GM23338 (cell line): Measurements from ENCODE around the gene RNF220. TPM values are rescaled to one million over a fixed set of nuclear protein-coding genes. Genes with fewer than 3 reads are reported as not detected.

Experiments
- ATAC-seq: fragments of 200-7000 bp; cut with Tn5 transposase; 3 replicates; pipeline ENCODE4 v1.9.1; 2020
- DNase-seq: peaks from one replicate; pipeline ENCODE4 v3.0.0-alpha.2; 2015; ENCODE audit warnings: low spot score
- H2AFZ ChIP-seq: fragments of 200-600 bp; sonication (generic); 2 replicates; pipeline ENCODE4 v1.8.0; 2016; ENCODE audit warnings: antibody characterized with exemption, mild to moderate bottlenecking, moderate library complexity
- H3F3A ChIP-seq: fragments of 200-600 bp; sonication (generic); replicated peaks from 2 replicates; pipeline ENCODE4 v1.8.0; 2017; ENCODE audit warnings: antibody characterized with exemption, mixed run types, low read depth
- H3K27ac ChIP-seq: fragments of 200-600 bp; sonication (generic); 2 replicates; pipeline ENCODE4 v1.6.1; 2016; ENCODE audit warnings: low read depth
- H3K27me3 ChIP-seq: fragments of 200-600 bp; sonication (generic); 2 replicates; pipeline ENCODE4 v1.8.0; 2016; ENCODE audit warnings: mild to moderate bottlenecking, mixed run types, moderate library complexity; ENCODE audit not compliant: insufficient read depth
- H3K36me3 ChIP-seq: fragments of 200-600 bp; sonication (generic); 2 replicates; pipeline ENCODE4 v1.8.0; 2016; ENCODE audit warnings: mild to moderate bottlenecking; ENCODE audit not compliant: insufficient read depth
- H3K4me1 ChIP-seq: fragments of 200-600 bp; sonication (generic); 2 replicates; pipeline ENCODE4 v1.8.0; 2016; ENCODE audit warnings: mild to moderate bottlenecking, moderate library complexity; ENCODE audit not compliant: insufficient read depth
- H3K4me2 ChIP-seq: fragments of 200-600 bp; sonication (generic); 2 replicates; pipeline ENCODE4 v1.7.1; 2017; ENCODE audit warnings: mixed run types
- H3K4me3 ChIP-seq: fragments of 200-600 bp; sonication (generic); 2 replicates; pipeline ENCODE4 v1.6.1; 2016; ENCODE audit warnings: mixed run types
- H3K79me2 ChIP-seq: fragments of 200-600 bp; sonication (generic); replicated peaks from 2 replicates; pipeline ENCODE4 v1.8.0; 2017; ENCODE audit warnings: mild to moderate bottlenecking; ENCODE audit not compliant: insufficient read depth
- H3K9me2 ChIP-seq: fragments of 200-600 bp; sonication (generic); 2 replicates; pipeline ENCODE4 v1.8.0; 2017; ENCODE audit not compliant: insufficient read depth
- H4K20me1 ChIP-seq: fragments of 200-600 bp; sonication (generic); replicated peaks from 2 replicates; pipeline ENCODE4 v1.8.0; 2017; ENCODE audit warnings: mild to moderate bottlenecking; ENCODE audit not compliant: insufficient read depth
- H3K27ac Mint-ChIP-seq: 2 replicates; pipeline ENCODE4 v1.8.0; 2020; ENCODE audit warnings: inconsistent platforms, mild to moderate bottlenecking, moderate library complexity, mixed read lengths
- H3K27me3 Mint-ChIP-seq: 3 replicates; pipeline ENCODE4 v1.8.0; 2022; ENCODE audit warnings: low read depth, mild to moderate bottlenecking, moderate library complexity, mixed read lengths, inconsistent platforms; ENCODE audit not compliant: insufficient read depth, poor library complexity
- H3K36me3 Mint-ChIP-seq: 3 replicates; pipeline ENCODE4 v1.8.0; 2021; ENCODE audit warnings: low read depth, mild to moderate bottlenecking, inconsistent platforms, moderate library complexity, mixed read lengths
- H3K4me1 Mint-ChIP-seq: 3 replicates; pipeline ENCODE4 v1.8.0; 2020; ENCODE audit warnings: mild to moderate bottlenecking, inconsistent platforms, mixed read lengths
- H3K4me3 Mint-ChIP-seq: 3 replicates; pipeline ENCODE4 v1.8.0; 2021; ENCODE audit warnings: moderate library complexity, mild to moderate bottlenecking, inconsistent platforms, mixed read lengths
- H3K9me3 Mint-ChIP-seq: 3 replicates; pipeline ENCODE4 v1.8.0; 2020; ENCODE audit warnings: moderate library complexity, mild to moderate bottlenecking, inconsistent platforms, mixed read lengths
- CREB1 ChIP-seq: fragments of 250-450 bp; sonication (Bioruptor Pico); IDR thresholded peaks from 2 replicates; pipeline ENCODE4 v1.5.0; 2020; ENCODE audit warnings: low read depth, mild to moderate bottlenecking, moderate library complexity
- CTCF ChIP-seq, 2 experiments: fragments of 200-600 bp in 1 of 2; sonication (generic) in 1 of 2; conservative IDR thresholded peaks; 2 replicates each; pipeline versions ENCODE4 v1.5.1 to v1.6.1; 2016 to 2017; ENCODE audit warnings: antibody characterized with exemption in 2 of 2, low read depth in 2 of 2, mild to moderate bottlenecking in 2 of 2, moderate library complexity in 1 of 2
- EZH2 ChIP-seq: fragments of 200-600 bp; sonication (generic); IDR thresholded peaks from one replicate; pipeline ENCODE4 v1.8.0; 2017; ENCODE audit warnings: antibody characterized with exemption, mild to moderate bottlenecking, low read depth; ENCODE audit not compliant: unreplicated experiment
- EZH2phosphoT487 ChIP-seq: fragments of 200-600 bp; sonication (generic); IDR thresholded peaks from one replicate; pipeline ENCODE4 v1.8.1; 2018; ENCODE audit warnings: antibody characterized with exemption; ENCODE audit not compliant: unreplicated experiment
- POLR2AphosphoS5 ChIP-seq: IDR thresholded peaks from 2 replicates; pipeline ENCODE4 v1.6.1; 2016; ENCODE audit warnings: antibody characterized with exemption, low read depth
- REST ChIP-seq: IDR thresholded peaks from one replicate; pipeline ENCODE4 v1.6.1; 2018; ENCODE audit warnings: antibody characterized with exemption; ENCODE audit not compliant: unreplicated experiment
- STAT1 ChIP-seq: IDR thresholded peaks from one replicate; pipeline ENCODE4 v1.6.1; 2016; ENCODE audit warnings: antibody characterized with exemption; ENCODE audit not compliant: unreplicated experiment
- polyA plus RNA-seq: library from polyadenylated mRNA; unstranded; fragments of >200 nt; fragmentation: Nextera tagmentation; extraction: Ambion mirVana; gene quantifications from 2 replicates; pipeline ENCODE4 v1.2.1, GENCODE V29; 2016
- total RNA-seq: library from RNA; depleted of rRNA; stranded (reverse); fragments of >200 nt; shearing (Covaris generic); gene quantifications from 2 replicates; pipeline ENCODE4 v1.2.3, GENCODE V29; 2014

RNF220 gene
- total and polyA plus RNA-seq, 2 experiments from 2014 or later: 72.8 to 168 TPM

- Mint-ChIP-seq H3K9me3 (no peaks in the 10 kb centered on the region), H3K27me3 (peaks cover 23% of the 10 kb centered on the region), H3K4me3 (peak overlapping the region; percentile 95), H3K36me3 (no peaks in the 10 kb centered on the region; the same call in 1 of the 3 replicates), H3K4me1 (peaks cover 7% of the 10 kb centered on the region; the same call in 2 of the 3 replicates), H3K27ac (no peak overlapping the region)
- Histone ChIP-seq H3K4me2 (peak overlapping the region; percentile 84), H3K27me3 (peaks cover 53% of the 10 kb centered on the region), H3K4me1 (peaks cover 23% of the 10 kb centered on the region), H3K36me3 (no peaks in the 10 kb centered on the region), H3K4me3 (peak overlapping the region; percentile 98), H3K79me2 (peaks cover 46% of the 10 kb centered on the region), H3K27ac (no peak overlapping the region), H2AFZ (no peak overlapping the region), H3K9me2 (no peaks in the 10 kb centered on the region), H4K20me1 (peaks cover 24% of the 10 kb centered on the region), H3F3A (peaks cover 12% of the 10 kb centered on the region; the same call in 1 of the 2 replicates)
- ATAC-seq: peak; percentile 15
- peak; percentile 55 for DNase-seq
- TF ChIP-seq EZH2phosphoT487 (no peak), CTCF (conservative IDR thresholded peaks at IDR 0.05; ENCODE audit: low read depth in 2 of 2) (no peak), CREB1 (no peak), POLR2AphosphoS5 (no peak), REST (no peak), STAT1 (no peak)
These were observed 2.6 kb downstream of the RNF220 start for GRCh38 chr1:44407430-44408211.

- Histone ChIP-seq H3K4me2 (peak overlapping the region; percentile 84), H3K4me3 (peak overlapping the region; percentile 98), H3K36me3 (no peaks in the 10 kb centered on the region), H3F3A (peaks cover 12% of the 10 kb centered on the region; the same call in 1 of the 2 replicates), H2AFZ (no peak overlapping the region), H4K20me1 (peaks cover 29% of the 10 kb centered on the region), H3K4me1 (peaks cover 23% of the 10 kb centered on the region), H3K27ac (no peak overlapping the region), H3K9me2 (no peaks in the 10 kb centered on the region), H3K27me3 (peaks cover 53% of the 10 kb centered on the region), H3K79me2 (peaks cover 51% of the 10 kb centered on the region)
- Mint-ChIP-seq H3K27me3 (peaks cover 23% of the 10 kb centered on the region), H3K36me3 (no peaks in the 10 kb centered on the region; the same call in 1 of the 3 replicates), H3K9me3 (no peaks in the 10 kb centered on the region), H3K4me1 (peaks cover 7% of the 10 kb centered on the region; the same call in 2 of the 3 replicates), H3K27ac (no peak overlapping the region), H3K4me3 (no peak overlapping the region; the same call in none of the 3 replicates)
- ATAC-seq (peak; percentile 0; the same call in 1 of the 3 replicates), DNase-seq (no peak)
- TF ChIP-seq REST (no peak), EZH2phosphoT487 (peak; percentile 22), EZH2 (peak; percentile 65)
These were observed 3.1 kb downstream of the RNF220 start for GRCh38 chr1:44408212-44408582.
